ENCODE results near the gene CAMK4.

DNA sequence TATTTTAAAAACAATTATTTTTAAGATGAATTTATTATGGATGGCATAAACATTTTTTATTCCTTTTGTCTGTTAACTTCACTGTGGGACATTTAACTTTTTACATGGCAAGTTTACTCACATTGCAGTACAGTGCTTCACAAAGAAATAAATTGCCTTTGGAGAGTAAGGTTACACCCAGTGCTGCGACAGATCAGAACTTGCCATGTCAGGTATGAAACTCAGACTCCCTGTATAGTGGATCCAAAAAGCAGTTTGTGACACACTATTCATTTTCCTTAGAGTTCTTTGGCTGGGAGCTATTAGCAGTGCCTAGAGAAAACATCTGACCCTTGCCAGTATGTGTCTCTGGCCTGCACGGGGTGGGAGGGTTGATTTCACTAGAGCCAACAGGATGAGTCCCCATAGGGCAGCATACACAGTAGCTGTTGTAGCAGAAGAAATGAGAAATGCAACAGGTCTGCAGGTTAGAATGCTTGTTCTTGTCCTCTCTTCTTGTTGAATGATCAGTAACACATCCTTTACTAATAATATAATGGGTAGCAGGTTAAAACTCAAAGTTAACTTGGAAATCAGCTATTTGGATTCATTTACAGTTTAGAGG lies 245.2 kb downstream of the CAMK4 start:
- TF ChIP-seq, protein P1, sequence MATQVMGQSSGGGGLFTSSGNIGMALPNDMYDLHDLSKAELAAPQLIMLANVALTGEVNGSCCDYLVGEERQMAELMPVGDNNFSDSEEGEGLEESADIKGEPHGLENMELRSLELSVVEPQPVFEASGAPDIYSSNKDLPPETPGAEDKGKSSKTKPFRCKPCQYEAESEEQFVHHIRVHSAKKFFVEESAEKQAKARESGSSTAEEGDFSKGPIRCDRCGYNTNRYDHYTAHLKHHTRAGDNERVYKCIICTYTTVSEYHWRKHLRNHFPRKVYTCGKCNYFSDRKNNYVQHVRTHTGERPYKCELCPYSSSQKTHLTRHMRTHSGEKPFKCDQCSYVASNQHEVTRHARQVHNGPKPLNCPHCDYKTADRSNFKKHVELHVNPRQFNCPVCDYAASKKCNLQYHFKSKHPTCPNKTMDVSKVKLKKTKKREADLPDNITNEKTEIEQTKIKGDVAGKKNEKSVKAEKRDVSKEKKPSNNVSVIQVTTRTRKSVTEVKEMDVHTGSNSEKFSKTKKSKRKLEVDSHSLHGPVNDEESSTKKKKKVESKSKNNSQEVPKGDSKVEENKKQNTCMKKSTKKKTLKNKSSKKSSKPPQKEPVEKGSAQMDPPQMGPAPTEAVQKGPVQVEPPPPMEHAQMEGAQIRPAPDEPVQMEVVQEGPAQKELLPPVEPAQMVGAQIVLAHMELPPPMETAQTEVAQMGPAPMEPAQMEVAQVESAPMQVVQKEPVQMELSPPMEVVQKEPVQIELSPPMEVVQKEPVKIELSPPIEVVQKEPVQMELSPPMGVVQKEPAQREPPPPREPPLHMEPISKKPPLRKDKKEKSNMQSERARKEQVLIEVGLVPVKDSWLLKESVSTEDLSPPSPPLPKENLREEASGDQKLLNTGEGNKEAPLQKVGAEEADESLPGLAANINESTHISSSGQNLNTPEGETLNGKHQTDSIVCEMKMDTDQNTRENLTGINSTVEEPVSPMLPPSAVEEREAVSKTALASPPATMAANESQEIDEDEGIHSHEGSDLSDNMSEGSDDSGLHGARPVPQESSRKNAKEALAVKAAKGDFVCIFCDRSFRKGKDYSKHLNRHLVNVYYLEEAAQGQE (IDR thresholded peaks at IDR 0.05; ENCODE audit: insufficient replicate concordance, low read depth): no peak
- TF ChIP-seq, protein P2, sequence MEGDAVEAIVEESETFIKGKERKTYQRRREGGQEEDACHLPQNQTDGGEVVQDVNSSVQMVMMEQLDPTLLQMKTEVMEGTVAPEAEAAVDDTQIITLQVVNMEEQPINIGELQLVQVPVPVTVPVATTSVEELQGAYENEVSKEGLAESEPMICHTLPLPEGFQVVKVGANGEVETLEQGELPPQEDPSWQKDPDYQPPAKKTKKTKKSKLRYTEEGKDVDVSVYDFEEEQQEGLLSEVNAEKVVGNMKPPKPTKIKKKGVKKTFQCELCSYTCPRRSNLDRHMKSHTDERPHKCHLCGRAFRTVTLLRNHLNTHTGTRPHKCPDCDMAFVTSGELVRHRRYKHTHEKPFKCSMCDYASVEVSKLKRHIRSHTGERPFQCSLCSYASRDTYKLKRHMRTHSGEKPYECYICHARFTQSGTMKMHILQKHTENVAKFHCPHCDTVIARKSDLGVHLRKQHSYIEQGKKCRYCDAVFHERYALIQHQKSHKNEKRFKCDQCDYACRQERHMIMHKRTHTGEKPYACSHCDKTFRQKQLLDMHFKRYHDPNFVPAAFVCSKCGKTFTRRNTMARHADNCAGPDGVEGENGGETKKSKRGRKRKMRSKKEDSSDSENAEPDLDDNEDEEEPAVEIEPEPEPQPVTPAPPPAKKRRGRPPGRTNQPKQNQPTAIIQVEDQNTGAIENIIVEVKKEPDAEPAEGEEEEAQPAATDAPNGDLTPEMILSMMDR (IDR thresholded peaks at IDR 0.05; ENCODE audit: insufficient read depth, low read length): no peak
- no peak for TF ChIP-seq POLR2AphosphoS5 (IDR thresholded peaks at IDR 0.05; ENCODE audit: low read depth)

Data from HL-60 (cell line).